IPS-18c (cell line): Measurements from ENCODE around the gene FRMD5.

Source experiments
- H3K4me3 ChIP-seq: 2 replicates; pipeline ENCODE4 v1.7.0; 2013; ENCODE audit warnings: low read depth, mild to moderate bottlenecking, low read length, moderate library complexity; ENCODE audit not compliant: insufficient read depth
- H3K9me3 ChIP-seq: one replicate; pipeline ENCODE4 v1.6.1; 2013; ENCODE audit warnings: mild to moderate bottlenecking, low read length, moderate library complexity; ENCODE audit not compliant: control insufficient read depth, insufficient read depth

FRMD5 gene

DNA sequence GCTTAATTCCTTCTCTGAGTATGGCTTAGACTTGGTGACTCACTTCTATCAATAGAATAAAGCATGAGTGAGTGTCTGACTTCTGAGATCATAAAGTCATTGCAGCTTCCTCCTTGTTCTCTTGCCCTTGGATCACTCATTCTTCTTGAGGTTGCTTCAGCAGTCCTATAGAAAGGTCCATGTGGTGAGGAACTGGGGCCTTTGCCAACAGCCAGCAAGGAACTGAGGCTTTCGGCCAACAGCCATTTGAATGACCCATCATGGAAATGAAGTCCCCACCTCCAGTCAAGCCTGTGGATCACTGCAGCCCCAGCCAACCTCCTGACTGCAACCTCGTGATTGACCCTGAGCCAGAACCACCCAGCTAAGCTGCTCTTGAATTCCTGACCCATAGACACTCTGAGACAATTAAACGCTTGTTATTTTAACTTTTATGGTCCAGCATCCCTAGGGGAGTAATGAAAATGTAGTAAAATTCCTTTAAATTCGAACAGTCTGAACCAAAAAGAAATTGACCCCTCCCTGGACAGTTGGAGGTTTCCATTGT, 283.8 kb downstream of the FRMD5 start:
- Histone ChIP-seq H3K9me3 (no peaks in the 10 kb centered on the region), H3K4me3 (no peak overlapping the region)

DNA sequence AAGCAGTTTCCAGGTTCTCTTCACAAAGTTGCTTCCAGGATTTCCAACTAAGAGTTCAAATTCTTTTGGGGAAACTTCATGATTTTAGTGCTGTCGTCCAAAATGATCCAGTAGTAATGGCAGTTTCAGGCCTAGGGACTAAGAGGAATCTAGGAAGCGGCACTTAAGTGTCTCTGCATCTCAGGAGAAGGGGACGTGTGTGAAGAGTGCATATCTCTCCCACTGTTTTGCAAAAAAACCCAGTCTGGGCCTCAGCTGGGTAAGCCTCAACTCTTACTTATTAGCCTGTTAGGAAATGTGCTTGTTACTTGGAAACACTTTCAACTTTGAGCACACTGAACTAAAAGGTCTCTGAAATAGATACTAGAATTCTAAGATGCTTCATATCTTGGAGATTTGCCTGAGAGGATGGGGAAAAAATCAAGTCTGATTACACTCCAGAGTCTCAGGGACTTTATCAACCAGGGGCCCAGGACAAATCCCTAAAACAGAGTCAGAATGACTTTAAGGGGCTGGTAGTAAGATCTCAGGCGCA, 286.5 kb downstream of the FRMD5 start:
- Histone ChIP-seq H3K4me3 (no peak overlapping the region), H3K9me3 (no peaks in the 10 kb centered on the region)

DNA sequence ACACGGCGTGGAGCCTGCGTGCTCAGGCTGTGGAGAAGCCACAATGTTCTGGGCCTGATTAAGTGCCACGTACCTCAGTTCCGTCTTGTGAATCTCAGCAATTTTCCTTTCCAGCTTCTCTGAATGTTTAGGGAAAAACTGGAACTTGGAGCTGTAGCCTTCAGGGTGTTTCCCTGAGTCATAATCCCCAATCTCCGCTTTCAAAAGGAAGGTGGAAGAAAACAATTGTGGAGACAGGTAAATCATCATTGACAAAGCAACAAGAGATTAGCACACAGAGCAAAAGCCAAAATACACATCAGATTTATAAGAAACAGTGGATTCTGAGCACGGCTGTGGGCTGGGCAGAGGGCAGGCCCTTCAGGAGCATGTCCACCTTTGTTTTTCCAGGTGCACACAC, 289.3 kb downstream of the FRMD5 start:
- H3K9me3 ChIP-seq: no peaks in the 10 kb centered on the region
- H3K4me3 ChIP-seq: no peak overlapping the region

DNA sequence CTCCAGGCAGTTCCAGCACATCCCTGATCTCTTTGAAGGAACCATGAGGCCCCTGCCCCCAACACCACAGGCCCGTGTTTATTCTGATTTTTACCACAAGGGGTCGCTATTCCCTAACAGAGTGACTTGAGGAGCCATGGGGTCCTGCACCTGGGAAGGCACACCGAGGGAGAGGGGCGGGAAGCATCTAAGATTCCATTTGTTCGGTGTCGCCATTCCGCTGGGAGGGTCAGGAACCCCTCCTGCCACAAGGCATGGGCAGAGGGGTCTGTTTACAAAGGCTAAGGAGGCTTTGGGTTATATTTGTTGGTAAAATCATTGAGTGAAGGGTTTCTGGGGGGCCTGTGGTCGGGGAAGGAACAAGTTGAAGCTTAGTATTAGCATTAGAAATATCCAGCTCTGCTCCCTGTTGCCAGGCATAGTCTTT, 291.2 kb downstream of the FRMD5 start:
- Histone ChIP-seq H3K9me3 (no peaks in the 10 kb centered on the region), H3K4me3 (no peak overlapping the region)

DNA sequence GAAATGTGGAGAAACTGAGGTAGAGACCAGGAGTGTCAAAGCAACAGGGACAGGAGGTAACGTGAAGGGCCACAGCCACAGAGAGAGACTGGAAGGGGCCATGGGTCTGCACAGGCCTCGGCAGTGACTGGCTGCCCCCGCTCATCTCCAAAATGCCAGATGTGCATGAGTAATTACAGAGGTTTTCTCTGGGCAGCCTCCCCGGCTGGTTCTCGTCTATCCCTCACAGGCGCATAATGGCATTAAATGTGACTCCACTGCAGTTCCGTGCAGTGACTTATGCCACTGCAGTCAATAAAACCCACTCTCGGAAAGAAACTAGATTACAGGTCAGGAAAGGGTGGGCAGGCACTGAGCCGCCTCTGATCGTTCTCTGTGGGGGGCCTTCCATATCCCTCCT, 293.6 kb downstream of the FRMD5 start:
- no peak overlapping the region for H3K4me3 ChIP-seq
- H3K9me3 ChIP-seq: no peaks in the 10 kb centered on the region

DNA sequence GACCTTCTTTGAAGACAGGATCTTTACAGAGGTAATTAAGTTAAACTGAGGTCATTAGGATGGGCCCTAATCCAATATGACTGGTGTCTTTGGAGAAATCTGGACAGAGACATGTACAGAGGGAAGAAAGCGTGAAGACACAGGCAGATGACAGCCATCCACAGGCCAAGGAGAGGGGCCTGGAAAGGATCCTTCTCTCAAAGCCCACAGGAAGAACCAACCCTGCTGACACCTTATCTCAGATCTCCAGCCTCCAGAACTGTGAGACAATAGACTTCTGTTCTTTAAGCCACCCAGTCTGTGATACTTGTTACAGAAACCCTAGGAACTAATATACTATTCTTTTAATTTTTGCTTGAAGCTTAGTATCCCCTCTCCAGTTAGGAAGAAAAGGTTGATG, 294.1 kb downstream of the FRMD5 start:
- Histone ChIP-seq H3K4me3 (no peak overlapping the region), H3K9me3 (no peaks in the 10 kb centered on the region)

DNA sequence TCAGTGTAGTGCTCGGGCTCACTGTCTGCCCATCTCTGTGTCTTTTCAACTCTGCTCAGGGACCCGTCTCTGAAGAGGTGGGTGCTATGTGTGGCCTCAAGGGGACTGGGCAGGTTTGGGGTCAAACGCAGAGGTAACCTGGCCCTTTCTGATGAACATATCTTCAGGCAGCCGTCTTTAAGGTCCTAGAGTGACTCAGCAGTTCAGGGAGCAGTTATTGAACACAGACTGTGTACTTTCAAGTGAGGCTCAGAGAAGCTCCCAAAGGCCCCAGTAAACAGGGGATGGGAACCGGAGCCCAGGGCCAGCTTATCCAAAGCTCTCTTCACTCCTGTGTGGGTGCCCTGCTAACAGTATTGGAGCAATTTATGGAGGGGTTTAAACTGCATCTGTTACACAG, 295.1 kb downstream of the FRMD5 start:
- Histone ChIP-seq H3K9me3 (no peaks in the 10 kb centered on the region), H3K4me3 (no peak overlapping the region)

DNA sequence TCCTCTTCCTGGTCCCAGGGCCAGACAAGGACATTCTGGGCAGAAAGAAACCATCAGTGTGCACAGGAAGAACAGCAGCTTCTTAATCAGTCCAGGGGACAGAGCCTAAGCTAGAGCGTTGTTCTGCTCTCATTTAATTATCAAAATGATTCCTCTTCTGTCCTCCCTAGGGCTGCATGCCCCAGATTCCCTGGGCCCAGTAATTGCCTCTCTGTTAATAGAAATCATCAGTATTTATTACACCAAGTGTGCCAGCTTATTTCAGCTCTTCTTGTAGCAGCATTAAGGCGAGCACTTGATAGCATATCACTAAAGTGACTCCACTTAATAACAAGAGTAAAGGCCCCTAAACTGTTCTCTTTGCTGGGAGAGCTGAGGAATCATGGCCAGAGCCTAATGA, 296.2 kb downstream of the FRMD5 start:
- H3K4me3 ChIP-seq: no peak overlapping the region
- no peaks in the 10 kb centered on the region for H3K9me3 ChIP-seq

DNA sequence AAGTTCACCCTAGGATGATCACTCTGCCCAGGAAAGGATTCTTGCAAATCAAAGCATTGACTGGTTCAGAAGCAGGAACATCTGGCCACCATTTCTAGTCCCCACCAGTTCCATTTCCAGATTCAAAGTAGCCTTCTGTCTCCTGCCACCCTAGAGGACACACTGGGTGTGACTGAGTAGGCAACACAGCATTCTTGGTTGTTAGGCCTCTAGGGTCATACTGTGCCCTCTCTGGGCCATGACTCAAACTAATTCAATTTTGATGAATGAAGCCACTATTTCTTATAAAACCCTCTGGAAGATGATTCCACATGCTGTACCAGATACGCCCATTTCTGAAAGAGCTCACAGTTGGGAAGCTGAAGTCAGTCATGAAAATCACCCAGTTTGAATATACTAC, 298.5 kb downstream of the FRMD5 start:
- no peak overlapping the region for H3K4me3 ChIP-seq

DNA sequence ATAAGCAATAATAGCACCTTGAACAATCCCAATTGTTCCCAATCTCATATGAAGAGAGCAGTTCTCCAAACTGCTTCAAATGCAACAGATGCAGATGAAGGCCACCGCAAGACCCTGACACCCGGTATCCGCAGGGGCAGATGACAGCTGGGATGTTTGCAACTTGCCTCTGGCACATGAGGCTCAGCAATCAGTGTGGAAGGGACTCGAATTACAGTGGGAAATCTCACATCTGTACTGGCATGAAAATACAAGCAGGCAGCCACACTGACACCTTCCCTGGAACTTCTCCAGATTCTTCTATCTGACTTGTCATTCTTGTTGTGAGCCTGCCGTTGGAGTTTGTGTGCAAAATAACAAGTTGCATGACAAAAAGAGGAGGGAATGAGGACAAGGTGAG, 299.5 kb downstream of the FRMD5 start:
- Histone ChIP-seq H3K9me3 (no peaks in the 10 kb centered on the region), H3K4me3 (no peak overlapping the region)

More for the DNA sequence above, 298.5 kb downstream of the FRMD5 start:
- no peaks in the 10 kb centered on the region for H3K9me3 ChIP-seq

DNA sequence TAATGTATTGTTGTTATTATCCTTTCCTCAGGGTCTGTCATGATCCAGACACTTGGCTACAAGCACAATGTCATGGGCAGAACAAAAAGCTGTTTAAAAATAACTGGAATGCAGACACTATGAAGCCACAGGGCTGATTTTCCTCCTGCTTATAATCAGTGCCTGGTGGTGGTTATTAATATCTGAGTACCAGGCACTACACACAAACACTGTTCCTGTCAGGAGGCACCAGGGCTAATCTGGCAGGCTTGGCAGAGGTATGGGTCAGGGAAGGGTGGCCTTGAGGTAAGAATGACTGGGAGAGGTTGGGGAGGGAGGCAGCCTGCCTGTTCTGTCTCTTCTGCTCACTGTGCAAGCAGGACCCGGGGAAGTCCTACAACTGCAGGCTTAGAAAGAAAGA, 301.1 kb downstream of the FRMD5 start:
- peaks cover 2% of the 10 kb centered on the region for H3K9me3 ChIP-seq
- no peak overlapping the region for H3K4me3 ChIP-seq

DNA sequence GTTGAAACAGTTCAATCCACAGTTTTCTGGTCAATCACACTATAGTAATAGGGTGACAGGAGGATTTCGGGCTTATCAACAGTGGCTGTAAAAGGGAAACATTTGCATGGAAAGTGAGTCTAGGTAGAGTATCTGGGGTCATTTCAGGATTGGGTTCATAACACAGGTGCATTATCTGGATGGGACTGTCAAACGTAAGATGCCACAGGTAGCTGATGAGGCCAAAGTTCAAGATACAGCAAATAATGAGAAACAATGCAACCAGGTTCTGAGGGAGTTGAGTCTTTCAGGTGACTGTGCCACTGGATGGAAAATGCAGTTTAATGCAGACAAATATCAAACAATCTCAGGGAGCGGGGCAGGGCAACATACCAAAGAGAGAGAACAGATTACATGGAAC, 306.0 kb downstream of the FRMD5 start:
- no peak overlapping the region for H3K4me3 ChIP-seq

DNA sequence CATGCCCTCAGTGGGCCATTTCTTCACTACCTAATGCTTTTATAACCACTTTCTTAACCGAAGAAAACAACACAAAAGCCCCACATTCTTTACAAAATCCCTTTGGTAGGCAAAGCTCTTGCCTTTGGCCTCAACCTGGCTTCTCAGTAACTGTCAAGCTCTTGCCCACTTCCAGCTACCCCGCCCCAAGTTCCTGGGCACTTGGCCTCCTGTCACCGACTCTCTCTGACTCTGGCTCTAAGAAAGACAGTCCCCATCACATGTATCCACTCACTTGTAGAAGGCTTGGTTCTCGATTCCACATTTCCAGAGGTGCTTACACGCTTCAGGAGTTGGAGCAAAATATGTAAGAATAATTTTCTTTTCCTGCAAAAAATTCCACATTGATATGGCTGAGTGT, 307.2 kb downstream of the FRMD5 start:
- peaks cover 2% of the 10 kb centered on the region for H3K9me3 ChIP-seq
- no peak overlapping the region for H3K4me3 ChIP-seq

More for the DNA sequence above, 306.0 kb downstream of the FRMD5 start:
- H3K9me3 ChIP-seq: peaks cover 2% of the 10 kb centered on the region

DNA sequence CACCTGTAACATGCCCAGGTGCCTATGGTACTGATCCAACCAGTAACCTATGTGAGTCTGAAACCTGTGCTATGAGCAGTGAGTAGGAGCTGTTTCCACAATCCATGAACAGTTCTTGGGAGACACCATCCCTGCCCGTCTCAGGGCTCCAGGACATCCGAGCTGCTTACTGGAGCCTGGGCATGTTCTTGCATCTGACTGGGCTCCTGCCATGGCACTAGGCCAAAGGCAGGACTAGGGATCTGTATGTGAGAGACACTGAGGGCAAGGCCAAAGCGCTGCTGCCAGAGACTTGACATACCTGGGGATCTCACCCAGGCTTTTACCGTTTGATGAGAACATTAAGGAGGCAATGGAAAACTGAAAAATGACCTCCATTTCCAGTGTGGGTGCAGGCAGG, 308.5 kb downstream of the FRMD5 start:
- H3K4me3 ChIP-seq: no peak overlapping the region
- H3K9me3 ChIP-seq: peaks cover 2% of the 10 kb centered on the region

DNA sequence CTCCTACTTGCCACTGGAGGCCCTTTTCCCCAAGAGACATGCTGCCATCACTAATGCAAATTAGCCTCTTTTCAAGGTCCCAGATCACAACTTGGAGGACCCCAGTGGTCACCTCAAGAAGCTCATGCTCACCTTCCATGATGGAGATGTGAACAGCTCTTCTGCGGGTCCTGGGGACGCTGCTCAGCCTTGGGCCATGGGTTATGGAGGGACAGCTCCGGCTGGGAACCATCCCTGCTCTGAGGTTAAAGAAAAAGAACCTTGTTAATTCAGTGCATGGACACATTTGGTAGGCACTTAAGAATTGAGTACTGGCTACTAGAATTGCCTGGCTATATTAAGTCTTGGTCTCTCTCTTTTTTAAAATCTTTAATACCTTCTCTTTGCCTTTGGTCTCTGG, 311.5 kb downstream of the FRMD5 start:
- H3K9me3 ChIP-seq: no peaks in the 10 kb centered on the region
- no peak overlapping the region for H3K4me3 ChIP-seq

DNA sequence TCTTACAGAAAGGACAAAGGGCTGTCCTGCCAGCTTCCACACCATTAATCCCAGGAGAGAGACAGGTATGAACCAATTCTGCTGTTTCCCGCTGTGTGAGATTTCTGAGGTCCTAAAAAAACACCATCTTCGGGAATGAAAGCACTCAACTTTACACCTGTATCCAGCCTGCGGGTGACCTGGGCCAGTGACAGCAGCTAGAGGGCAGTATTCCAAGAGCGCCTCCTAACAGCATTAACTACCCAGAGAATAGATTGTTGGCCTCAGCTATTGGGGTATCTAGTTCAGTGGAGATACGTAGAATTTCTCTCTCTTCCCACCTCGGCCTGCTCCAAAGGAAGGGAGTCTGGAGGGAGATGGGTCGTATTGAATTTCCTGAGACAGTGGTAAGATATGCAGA, 313.1 kb downstream of the FRMD5 start:
- Histone ChIP-seq H3K9me3 (no peaks in the 10 kb centered on the region), H3K4me3 (no peak overlapping the region)

DNA sequence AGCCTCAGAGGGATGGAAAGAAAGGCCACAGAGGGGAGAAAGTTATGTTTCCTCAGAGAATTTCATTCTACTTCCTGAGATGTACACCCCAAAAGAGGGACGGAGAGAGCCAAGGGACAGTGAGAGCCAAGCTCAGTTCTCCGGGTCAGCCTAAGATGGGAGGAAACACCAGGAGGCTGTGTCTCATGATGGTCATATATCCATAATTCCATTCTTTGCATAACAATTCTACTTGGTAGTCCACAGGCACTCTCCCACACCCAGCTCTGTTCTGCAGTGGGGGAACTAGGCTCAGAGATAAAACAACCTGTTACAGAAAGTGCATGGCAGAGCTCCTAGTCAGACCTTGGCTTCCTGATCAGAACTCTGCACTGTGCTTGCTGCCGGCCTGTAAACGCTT, 313.8 kb downstream of the FRMD5 start:
- H3K4me3 ChIP-seq: no peak overlapping the region
- H3K9me3 ChIP-seq: no peaks in the 10 kb centered on the region

DNA sequence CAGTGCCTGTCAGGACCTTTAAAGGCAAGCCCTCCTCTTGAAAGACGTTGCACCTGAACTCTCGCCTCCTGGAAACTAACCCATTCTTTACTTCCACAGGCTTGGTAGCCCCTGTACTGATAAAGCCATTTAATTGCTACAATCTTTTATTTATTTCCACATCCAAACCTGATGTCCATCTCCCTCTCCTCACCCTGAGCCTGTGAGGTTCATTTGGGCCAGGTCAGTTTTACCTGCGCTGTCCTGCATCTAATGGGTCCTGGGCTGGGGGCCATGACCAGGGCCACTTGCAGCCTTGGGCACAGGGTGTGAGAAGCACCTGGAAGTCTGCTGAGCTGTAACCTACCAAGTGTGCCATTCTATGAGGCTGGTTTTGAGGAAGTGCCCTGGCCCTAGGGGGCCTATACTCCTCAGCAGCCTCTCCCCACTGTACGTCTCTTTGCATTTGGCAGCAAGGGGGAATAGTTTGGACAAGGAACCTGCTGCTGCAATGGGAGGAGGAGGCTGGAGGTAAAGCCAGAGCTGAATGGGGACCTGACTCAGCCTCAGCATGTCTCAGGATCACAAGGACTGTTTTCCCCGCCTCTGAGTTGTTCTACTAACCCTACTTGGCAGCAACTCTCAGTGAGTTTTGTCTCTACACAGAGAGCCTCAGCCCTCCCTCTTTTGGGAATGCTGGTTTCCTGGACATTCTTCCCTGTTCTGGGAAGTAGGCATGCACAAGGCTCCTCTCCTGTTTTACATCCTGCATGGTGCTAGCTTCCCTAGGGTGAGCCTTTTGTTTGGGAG, 314.5 kb downstream of the FRMD5 start:
- no peaks in the 10 kb centered on the region for H3K9me3 ChIP-seq
- H3K4me3 ChIP-seq: no peak overlapping the region; the same call in 1 of the 2 replicates
